Activated T-cell treated with anti-CD3 and anti-CD28 coated beads, Interleukin-2, amount 50 U/mL, for 4 hours (primary cell): ENCODE data around the gene PMPCA. TPM values are rescaled to one million over a fixed set of nuclear protein-coding genes. Genes with fewer than 3 reads are reported as not detected.
"Not testable (repeated sequence)": the region's sequence is repeated elsewhere in the genome, so short reads cannot be mapped to it uniquely, and the experiment has no call there.

ENCODE experiments used
- ATAC-seq, 2 donors: fragments of 200-7000 bp; cut with Tn5 transposase; one replicate each; pipeline ENCODE4 v1.10.0; 2021
- DNase-seq: peaks from one replicate; pipeline ENCODE4 v3.0.0-alpha.2; 2020
- H3K27me3 Mint-ChIP-seq: one replicate; pipeline ENCODE4 v1.8.0; 2021; ENCODE audit warnings: low read depth, mixed read lengths
- H3K36me3 Mint-ChIP-seq: one replicate; pipeline ENCODE4 v1.8.0; 2022; ENCODE audit warnings: mixed read lengths; ENCODE audit not compliant: insufficient read depth
- H3K4me1 Mint-ChIP-seq: one replicate; pipeline ENCODE4 v1.8.0; 2021; ENCODE audit warnings: low read depth, mixed read lengths
- H3K4me3 Mint-ChIP-seq: one replicate; pipeline ENCODE4 v1.8.0; 2021; ENCODE audit warnings: mild to moderate bottlenecking, moderate library complexity, mixed read lengths
- H3K9me3 Mint-ChIP-seq: one replicate; pipeline ENCODE4 v1.8.0; 2021; ENCODE audit warnings: mixed read lengths
- total RNA-seq, 3 donors: library from RNA; stranded (reverse); gene quantifications; one replicate each; pipeline ENCODE4 v1.2.1, GENCODE V29; 2021

PMPCA gene
- total RNA-seq, 3 donors from 2014 or later: 85.8 to 95.5 (median 94.7) TPM

GRCh38 chr9:136407061-136407460, 3.4 kb upstream of the PMPCA start:
- not testable (repeated sequence) for ATAC-seq, DNase-seq, H3K9me3 Mint-ChIP-seq, H3K4me3 Mint-ChIP-seq, H3K27me3 Mint-ChIP-seq
- peaks cover 70% of the 10 kb centered on the region for H3K4me1 Mint-ChIP-seq
- H3K36me3 Mint-ChIP-seq: peaks cover 29% of the 10 kb centered on the region

DNA sequence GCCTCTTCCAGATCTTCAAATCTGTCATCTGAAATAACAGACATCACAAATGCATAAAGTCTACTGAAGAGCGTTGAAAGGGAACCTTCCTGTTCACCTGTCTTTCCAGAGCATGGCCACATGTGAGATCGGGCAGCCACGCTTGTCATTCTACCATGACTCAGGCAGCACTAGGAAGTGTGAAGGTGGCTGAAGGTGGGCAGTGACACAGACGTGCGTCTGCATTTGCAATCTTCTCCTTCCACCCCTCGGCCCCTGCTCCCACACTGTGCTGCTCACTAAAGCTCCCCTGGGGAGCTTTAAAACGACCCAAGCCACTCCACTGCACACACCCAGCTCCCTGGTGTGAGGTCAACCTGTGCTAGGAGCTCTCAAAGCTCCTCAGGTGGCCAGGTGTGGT, 2.5 kb upstream of the PMPCA start:
- ATAC-seq: no peak
- Mint-ChIP-seq H3K4me1 (peaks cover 67% of the 10 kb centered on the region), H3K4me3 (peak overlapping the region; percentile 35), H3K36me3 (peaks cover 35% of the 10 kb centered on the region), H3K27me3 (no peaks in the 10 kb centered on the region), H3K9me3 (no peaks in the 10 kb centered on the region)
- DNase-seq: no peak

- ATAC-seq (peak; percentile 53), DNase-seq (peak; percentile 33)
- Mint-ChIP-seq H3K4me3 (peak overlapping the region; percentile 90), H3K36me3 (peaks cover 49% of the 10 kb centered on the region), H3K27me3 (no peaks in the 10 kb centered on the region), H3K4me1 (peaks cover 57% of the 10 kb centered on the region), H3K9me3 (no peaks in the 10 kb centered on the region)
Measured at GRCh38 chr9:136409557-136410455, 652 bp upstream of the PMPCA start.

DNA sequence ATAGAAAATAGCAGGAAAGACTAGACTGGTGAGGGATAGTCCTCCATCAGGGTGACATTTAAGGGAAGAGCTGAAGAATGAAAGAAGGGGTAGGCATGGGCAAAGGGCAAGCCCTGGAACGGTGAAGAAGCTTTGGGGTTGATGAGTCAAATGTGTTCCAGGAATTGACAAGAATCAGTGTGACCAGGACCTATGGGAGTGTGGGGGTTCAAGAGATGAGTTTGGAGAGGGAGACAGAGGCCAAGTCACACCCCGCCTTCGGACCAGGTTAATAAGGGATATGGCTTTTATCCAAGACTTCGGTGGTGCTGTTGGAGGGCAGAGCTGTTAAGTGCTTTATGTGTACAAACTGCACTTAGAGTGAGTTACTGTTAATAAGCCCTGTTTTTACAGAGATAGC, 920 bp downstream of the PMPCA start:
- Mint-ChIP-seq H3K9me3 (no peaks in the 10 kb centered on the region), H3K36me3 (peaks cover 44% of the 10 kb centered on the region), H3K27me3 (no peaks in the 10 kb centered on the region), H3K4me1 (peaks cover 45% of the 10 kb centered on the region), H3K4me3 (peak overlapping the region; percentile 97)
- no peak for DNase-seq
- ATAC-seq: no peak

- no peaks in the 10 kb centered on the region for H3K9me3 Mint-ChIP-seq
- ATAC-seq (no peak), DNase-seq (no peak)
- peaks cover 37% of the 10 kb centered on the region for H3K4me1 Mint-ChIP-seq
- H3K36me3 Mint-ChIP-seq: peaks cover 44% of the 10 kb centered on the region
- no peaks in the 10 kb centered on the region for H3K27me3 Mint-ChIP-seq
- H3K4me3 Mint-ChIP-seq: no peak overlapping the region
Measured at GRCh38 chr9:136412962-136413361, 2.5 kb downstream of the PMPCA start.

DNA sequence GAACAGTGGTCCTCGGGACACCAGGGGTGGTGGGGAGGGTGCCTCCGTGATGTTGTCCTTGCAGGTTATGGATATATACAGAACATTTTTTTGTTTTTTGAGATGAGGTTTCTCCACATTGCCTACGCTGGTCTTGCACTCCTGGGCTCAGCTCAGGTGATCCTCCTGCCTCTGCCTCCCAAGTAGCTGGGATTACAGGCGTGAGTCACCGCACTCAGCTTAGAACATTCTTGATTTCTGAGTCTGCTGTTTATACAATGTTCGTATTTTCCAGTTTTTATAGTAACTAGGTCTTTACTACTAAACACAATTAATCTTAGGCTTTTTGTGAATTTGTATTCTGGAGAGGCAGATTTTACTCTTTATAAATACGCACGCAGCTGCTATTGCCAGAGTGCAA, 6.0 kb downstream of the PMPCA start:
- ATAC-seq (no peak), DNase-seq (no peak)
- H3K36me3 Mint-ChIP-seq: peaks cover 41% of the 10 kb centered on the region
- H3K9me3 Mint-ChIP-seq: no peaks in the 10 kb centered on the region
- peaks cover 15% of the 10 kb centered on the region for H3K4me1 Mint-ChIP-seq
- H3K27me3 Mint-ChIP-seq: no peaks in the 10 kb centered on the region
- no peak overlapping the region for H3K4me3 Mint-ChIP-seq

DNA sequence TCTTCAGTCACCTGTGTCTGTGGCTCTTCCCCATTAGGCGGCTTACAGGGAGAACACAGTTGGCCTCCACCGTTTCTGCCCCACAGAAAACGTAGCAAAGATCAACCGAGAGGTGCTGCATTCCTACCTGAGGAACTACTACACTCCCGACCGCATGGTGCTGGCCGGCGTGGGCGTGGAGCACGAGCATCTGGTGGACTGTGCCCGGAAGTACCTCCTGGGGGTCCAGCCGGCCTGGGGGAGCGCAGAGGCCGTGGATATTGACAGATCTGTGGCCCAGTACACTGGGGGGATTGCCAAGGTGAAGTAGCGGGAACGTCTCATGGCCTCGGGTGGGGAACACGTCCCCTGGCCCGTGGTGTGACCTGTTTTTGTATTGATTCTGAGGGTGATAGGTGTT, 6.5 kb downstream of the PMPCA start:
- DNase-seq: no peak
- no peak for ATAC-seq

DNA sequence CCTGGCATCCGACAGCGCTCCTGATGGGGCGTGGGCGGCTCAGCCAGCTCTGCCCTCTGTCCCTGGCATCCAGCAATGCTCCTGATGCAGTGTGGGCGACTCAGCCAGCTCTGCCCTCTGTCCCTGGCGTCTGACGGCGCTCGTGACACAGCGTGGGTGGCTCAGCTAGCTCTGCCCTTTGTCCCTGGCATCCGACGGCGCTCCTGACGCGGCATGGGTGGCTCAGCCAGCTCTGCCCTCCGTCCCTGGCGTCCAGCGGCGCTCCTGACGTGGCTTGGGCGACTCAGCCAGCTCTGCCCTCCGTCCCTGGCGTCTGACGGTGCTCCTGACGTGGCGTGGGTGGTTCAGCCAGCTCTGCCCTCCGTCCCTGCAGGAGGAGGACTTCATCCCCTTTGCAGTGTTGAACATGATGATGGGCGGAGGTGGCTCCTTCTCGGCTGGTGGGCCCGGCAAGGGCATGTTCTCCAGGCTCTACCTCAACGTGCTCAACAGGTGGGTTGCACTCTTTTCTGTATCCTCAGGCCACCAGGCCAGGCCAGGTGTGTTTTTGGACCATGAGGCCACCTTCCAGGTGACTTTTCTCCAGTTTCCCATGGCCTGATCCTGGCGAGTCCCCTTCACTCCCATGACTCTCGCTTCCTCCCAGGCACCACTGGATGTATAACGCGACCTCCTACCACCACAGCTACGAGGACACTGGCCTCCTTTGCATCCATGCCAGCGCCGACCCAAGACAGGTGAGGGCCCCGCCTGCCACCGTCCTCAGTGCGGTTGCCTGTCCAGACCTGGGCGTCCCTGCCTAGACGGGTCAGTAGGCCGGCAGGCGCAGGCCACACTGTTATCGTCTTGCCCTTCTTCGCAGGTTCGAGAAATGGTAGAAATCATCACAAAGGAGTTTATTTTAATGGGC, 8.0 kb downstream of the PMPCA start:
- no peak for DNase-seq
- ATAC-seq: no peak
- H3K4me3 Mint-ChIP-seq: no peak overlapping the region
- peaks cover 31% of the 10 kb centered on the region for H3K36me3 Mint-ChIP-seq
- no peaks in the 10 kb centered on the region for H3K9me3 Mint-ChIP-seq
- no peaks in the 10 kb centered on the region for H3K27me3 Mint-ChIP-seq
- peaks cover 2% of the 10 kb centered on the region for H3K4me1 Mint-ChIP-seq

More for the DNA sequence above, 6.5 kb downstream of the PMPCA start:
- Mint-ChIP-seq H3K4me3 (no peak overlapping the region), H3K27me3 (no peaks in the 10 kb centered on the region), H3K36me3 (peaks cover 39% of the 10 kb centered on the region), H3K9me3 (no peaks in the 10 kb centered on the region), H3K4me1 (peaks cover 10% of the 10 kb centered on the region)

DNA sequence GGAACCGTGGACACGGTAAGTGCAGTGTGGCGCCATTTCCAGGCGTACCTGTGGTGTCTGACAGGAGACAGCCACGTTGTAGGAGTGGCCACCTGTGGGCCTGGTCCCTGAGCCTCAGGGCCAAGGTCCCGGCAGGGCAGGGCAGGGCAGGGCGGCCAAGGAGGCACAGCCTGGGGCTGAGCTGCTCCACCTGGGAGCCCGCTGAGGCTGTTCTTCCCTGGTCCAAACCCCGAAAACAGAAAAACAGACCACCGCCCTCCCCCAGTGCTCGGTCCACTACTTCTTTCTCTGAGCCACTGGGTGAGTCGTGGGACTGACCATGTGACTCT, 8.6 kb downstream of the PMPCA start:
- Mint-ChIP-seq H3K27me3 (no peaks in the 10 kb centered on the region), H3K4me1 (no peaks in the 10 kb centered on the region), H3K4me3 (no peak overlapping the region), H3K36me3 (peaks cover 25% of the 10 kb centered on the region), H3K9me3 (no peaks in the 10 kb centered on the region)
- no peak for ATAC-seq
- DNase-seq: no peak

DNA sequence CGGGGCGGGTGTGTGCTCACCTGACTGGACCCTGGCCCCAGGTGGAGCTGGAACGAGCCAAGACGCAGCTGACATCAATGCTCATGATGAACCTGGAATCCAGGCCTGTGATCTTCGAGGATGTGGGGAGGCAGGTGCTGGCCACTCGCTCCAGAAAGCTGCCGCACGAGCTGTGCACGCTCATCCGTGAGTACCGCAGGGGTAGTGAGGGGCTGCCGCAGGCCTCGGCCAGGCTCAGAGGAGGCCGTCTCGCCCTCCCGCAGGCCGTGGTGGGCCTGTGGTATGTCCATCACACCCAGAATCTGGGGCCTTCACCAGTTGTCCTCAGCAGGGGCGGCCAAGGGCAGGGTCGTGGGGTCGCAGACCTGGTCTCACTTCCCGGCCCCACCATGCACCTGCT, 11.3 kb downstream of the PMPCA start:
- peaks cover 18% of the 10 kb centered on the region for H3K36me3 Mint-ChIP-seq
- no peak overlapping the region for H3K4me3 Mint-ChIP-seq
- H3K9me3 Mint-ChIP-seq: no peaks in the 10 kb centered on the region
- no peaks in the 10 kb centered on the region for H3K4me1 Mint-ChIP-seq
- no peaks in the 10 kb centered on the region for H3K27me3 Mint-ChIP-seq
- no peak for DNase-seq
- ATAC-seq: no peak

DNA sequence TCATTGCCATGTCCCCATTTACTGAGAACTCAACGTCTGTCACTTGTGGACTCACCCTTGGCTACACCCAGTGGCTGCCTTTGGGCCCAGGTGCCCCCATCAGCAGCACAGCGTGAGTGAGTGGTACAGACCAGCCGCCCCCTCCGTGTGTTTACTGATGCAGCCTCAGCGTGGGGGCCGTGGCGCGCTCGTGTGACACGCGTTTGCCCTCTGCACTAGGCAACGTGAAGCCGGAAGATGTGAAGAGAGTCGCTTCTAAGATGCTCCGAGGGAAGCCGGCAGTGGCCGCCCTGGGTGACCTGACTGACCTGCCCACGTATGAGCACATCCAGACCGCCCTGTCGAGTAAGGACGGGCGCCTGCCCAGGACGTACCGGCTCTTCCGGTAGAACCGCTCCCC, 12.4 kb downstream of the PMPCA start:
- Mint-ChIP-seq H3K36me3 (peaks cover 10% of the 10 kb centered on the region), H3K4me1 (no peaks in the 10 kb centered on the region), H3K27me3 (no peaks in the 10 kb centered on the region), H3K4me3 (no peak overlapping the region), H3K9me3 (no peaks in the 10 kb centered on the region)
- ATAC-seq: no peak
- DNase-seq: no peak

- Mint-ChIP-seq H3K9me3 (no peaks in the 10 kb centered on the region), H3K4me3 (no peak overlapping the region), H3K36me3 (peaks cover 8% of the 10 kb centered on the region), H3K27me3 (no peaks in the 10 kb centered on the region), H3K4me1 (no peaks in the 10 kb centered on the region)
- ATAC-seq: no peak
- DNase-seq: no peak
Measured at GRCh38 chr9:136423432-136424146, 13.1 kb downstream of the PMPCA start.

- peaks cover 6% of the 10 kb centered on the region for H3K36me3 Mint-ChIP-seq
- H3K27me3 Mint-ChIP-seq: no peaks in the 10 kb centered on the region
- H3K4me1 Mint-ChIP-seq: no peaks in the 10 kb centered on the region
- H3K9me3 Mint-ChIP-seq: no peaks in the 10 kb centered on the region
- DNase-seq (no peak), ATAC-seq (peak in 1 of 2 donors; percentile 7)
- H3K4me3 Mint-ChIP-seq: no peak overlapping the region
Measured at GRCh38 chr9:136424750-136425362, 14.4 kb downstream of the PMPCA start.

DNA sequence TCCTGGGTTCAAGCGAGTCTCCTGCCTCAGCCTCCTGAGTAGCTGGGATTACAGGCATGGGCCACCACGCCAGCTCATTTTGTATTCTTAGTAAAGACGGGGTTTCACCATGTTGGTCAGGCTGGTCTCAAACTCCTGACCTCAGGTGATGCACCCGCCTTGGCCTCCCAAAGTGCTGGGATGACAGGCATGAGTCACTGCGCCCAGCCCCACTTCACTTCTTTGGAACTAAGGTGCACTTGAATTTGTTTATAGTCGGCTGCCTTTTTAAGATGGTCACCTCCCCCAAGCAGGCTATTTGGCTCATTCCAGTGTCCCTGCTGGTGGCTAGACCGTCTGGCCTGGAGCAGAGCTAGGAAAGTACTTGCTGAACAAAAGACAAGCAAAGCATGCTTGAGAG, 14.9 kb downstream of the PMPCA start:
- not testable (repeated sequence) for ATAC-seq, H3K36me3 Mint-ChIP-seq, DNase-seq, H3K4me3 Mint-ChIP-seq, H3K4me1 Mint-ChIP-seq, H3K27me3 Mint-ChIP-seq, H3K9me3 Mint-ChIP-seq
